SIG-M5 (cell line): Measurements from ENCODE around the gene TCAP.
"Not testable (repeated sequence)": the region's sequence is repeated elsewhere in the genome, so short reads cannot be mapped to it uniquely, and the experiment has no call there.

Source experiments
- DNase-seq: peaks from one replicate; lab custom pipeline; 2025; lab: John Stamatoyannopoulos, UW

The TCAP gene

DNA sequence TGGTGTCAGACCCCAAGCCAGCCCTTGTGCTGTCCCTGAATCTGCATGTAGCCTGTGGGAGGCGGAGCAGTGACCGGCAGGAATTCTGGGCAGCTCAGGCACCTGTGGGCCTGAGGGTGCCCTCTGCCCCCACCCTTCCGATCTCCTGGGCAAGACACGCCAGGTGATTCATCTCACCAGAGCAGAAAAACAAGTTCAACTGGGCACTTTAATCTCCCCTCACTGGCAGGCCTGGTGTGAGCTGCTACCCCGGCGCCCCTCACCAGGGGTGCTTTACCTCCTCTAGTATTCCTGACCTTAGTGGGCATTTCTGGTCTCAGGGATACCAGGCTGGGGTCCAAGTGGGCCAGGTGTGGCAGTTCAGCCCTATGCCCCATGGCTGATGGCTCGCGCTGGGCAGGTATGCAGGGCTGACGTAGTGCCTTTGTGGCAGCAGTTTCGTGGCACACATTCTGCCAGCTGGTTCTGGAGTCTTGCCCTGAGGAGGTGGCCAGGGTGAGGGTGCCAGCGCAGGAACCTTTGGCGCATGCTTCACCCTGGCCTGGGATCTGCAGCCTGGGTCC lies 40.7 kb downstream of the TCAP start:
- no peak for DNase-seq

DNA sequence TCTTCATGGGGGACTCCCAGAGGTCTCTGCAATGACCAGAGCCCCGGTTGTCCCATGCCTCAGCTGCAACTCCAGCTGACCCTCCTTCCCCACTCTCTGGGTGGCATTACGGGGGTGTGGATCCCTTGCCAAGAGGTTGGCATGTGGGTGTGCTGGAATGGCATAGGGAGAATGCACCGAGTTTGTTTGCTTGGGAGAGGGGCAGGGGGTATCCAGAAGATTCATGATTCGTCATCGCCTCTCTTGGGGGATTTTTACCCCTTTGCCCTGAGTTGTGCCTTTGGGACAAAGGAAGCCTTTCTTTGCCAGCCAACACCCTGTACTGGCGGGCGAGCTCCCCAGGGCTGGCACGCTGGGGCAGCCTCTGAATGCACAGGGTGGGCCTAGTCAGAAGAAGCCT lies 41.2 kb downstream of the TCAP start:
- no peak for DNase-seq

DNA sequence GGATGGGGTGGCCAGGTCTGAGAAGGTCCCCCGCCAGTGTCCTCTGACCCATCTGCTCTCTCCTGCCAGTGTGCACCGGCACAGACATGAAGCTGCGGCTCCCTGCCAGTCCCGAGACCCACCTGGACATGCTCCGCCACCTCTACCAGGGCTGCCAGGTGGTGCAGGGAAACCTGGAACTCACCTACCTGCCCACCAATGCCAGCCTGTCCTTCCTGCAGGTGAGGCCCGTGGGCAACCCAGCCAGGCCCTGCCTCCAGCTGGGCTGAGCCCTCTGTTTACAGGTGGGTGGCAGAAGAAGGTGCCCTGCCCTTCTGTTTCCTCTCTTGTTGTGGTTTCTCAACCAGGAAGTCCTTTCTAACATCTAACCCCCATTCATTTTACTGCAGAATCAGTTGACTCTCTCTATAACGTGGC lies 41.8 kb downstream of the TCAP start:
- no peak for DNase-seq

DNA sequence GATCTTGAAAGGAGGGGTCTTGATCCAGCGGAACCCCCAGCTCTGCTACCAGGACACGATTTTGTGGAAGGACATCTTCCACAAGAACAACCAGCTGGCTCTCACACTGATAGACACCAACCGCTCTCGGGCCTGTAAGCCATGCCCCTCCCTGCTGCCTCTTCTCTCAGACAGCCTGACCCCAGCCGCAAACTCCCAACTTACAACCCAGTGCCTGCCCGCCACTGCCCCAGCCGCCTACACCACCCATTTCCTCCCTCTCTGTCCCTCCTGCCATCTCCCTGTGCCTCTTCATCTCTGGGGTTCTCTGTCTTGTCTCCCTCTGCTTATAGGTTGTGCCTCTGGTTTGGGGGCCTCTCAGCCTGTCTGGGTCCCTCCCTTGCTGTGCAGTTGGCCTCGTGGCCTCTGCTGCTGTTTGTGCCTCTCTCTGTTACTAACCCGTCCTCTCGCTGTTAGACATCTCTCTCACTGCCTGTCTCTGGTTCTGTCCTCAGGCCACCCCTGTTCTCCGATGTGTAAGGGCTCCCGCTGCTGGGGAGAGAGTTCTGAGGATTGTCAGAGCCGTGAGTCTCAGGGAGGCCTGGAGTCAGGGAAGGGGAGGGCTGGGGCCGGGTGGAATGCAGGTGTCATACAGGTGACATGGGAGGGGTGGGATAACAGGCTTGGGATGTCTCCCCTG lies 44.3 kb downstream of the TCAP start:
- DNase-seq = no peak

DNA sequence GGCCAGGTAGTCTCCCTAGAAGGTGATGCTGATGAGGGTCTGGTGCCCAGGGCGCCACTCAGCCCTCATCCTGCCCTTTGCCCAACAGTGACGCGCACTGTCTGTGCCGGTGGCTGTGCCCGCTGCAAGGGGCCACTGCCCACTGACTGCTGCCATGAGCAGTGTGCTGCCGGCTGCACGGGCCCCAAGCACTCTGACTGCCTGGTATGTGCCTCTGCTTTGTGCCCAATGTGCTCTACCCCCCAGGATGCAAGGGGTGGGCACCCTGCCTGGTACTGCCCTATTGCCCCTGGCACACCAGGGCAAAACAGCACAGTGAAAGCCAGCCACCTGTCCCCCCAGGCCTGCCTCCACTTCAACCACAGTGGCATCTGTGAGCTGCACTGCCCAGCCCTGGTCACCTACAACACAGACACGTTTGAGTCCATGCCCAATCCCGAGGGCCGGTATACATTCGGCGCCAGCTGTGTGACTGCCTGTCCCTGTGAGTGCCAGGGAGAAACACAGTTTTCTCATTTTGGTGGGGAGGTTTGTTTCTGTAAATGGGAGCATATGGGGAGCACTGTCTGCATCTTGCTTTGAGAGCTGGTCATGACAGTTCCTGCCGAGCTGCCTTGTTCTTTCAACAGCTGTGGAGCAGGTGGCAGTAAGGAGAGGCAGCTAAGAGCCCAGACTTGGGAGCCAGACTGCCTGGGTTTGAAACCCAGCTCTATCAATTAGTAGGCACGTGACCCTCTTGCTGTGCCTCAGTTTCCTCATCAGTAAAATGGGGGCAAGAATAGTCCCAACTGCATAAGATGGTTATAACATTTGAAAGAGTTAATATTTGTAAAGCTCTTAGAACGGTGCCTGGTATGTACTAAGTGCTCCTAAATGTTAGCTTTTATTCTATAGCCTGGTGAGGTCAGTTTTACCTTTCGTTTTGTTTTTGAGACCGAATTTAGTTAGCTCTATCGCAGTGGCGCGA lies 45.1 kb downstream of the TCAP start:
- DNase-seq = no peak

DNA sequence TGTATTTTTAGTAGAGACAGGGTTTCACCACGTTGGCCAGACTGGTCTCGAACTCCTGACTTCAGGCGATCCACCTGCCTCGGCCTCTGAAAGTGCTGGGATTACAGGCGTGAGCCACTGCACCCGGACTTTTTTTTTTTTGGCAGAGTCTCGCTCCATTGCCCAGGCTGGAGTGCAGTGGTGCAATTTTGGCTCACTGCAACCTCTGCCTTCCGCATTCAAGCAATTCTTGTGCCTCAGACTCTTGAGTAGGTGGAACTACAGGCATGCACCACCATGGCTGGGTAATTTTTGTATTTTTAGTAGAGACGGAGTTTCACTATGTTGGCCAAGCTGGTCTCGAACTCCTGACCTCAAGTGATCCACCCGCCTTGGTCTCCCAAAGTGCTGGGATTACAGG lies 45.9 kb downstream of the TCAP start:
- DNase-seq = not testable (repeated sequence)

DNA sequence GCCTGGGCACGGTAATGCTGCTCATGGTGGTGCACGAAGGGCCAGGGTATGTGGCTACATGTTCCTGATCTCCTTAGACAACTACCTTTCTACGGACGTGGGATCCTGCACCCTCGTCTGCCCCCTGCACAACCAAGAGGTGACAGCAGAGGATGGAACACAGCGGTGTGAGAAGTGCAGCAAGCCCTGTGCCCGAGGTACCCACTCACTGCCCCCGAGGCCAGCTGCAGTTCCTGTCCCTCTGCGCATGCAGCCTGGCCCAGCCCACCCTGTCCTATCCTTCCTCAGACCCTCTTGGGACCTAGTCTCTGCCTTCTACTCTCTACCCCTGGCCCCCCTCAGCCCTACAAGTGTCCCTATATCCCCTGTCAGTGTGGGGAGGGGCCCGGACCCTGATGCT lies 46.7 kb downstream of the TCAP start:
- DNase-seq = no peak

DNA sequence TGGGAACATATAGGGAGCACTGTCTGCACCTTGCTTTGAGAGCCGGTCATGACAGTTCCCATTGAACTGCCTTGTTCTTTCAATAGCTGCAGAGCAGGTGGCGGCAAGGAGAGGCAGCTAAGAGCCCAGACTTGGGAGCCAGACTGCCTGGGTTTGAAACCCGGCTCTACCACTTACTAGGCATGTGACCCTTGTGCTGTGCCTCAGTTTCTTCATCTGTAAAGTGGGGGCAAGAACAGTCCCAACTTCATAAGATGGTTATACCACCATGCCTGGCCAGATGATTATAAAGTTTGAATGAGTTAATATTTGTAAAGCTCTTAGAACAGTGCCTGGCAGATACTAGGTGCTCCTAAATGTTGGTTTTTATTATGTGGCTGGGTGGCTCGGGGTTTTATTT lies 49.1 kb downstream of the TCAP start:
- DNase-seq = no peak

DNA sequence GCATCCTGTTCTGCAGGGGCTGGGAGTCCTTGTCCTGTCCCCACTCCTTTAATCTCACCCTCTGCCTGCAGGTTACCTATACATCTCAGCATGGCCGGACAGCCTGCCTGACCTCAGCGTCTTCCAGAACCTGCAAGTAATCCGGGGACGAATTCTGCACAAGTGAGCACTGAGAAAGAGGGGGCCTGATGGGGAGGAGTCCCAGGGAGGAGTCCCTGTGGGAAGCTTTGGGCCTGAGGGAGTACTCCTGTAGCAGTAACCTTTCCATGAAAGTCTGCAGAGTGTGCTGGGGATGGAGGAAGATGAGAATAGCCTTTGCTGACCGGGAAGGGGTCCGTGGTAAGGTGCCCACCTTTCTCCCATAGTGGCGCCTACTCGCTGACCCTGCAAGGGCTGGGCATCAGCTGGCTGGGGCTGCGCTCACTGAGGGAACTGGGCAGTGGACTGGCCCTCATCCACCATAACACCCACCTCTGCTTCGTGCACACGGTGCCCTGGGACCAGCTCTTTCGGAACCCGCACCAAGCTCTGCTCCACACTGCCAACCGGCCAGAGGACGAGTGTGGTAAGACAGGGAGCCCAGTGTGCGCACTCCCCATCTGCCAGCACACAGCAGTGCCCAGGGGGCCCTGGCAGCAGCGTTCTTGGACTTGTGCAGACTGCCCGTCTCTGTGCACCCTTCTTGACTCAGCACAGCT lies 50.4 kb downstream of the TCAP start:
- DNase-seq = no peak
